ENCODE data around the gene OTOGL. TPM values are rescaled to one million over a fixed set of nuclear protein-coding genes. Genes with fewer than 3 reads are reported as not detected.
"Not testable (repeated sequence)": the region's sequence is repeated elsewhere in the genome, so short reads cannot be mapped to it uniquely, and the experiment has no call there.

Gene OTOGL
- total and polyA plus RNA-seq, 8 donors, result 0.19 to 2.9 (median 0.33) TPM

- intact Hi-C loops (cut with DNase I), result no loop called here
- no peak overlapping the region for H3K4me3 ChIP-seq
- DNase-seq (no peak), FAIRE-seq (no peak), ATAC-seq (no peak)
- no peak for TF ChIP-seq CTCF (IDR thresholded peaks at IDR 0.05)
- H3K9me3 ChIP-seq, result no peaks in the 10 kb centered on the region
- 61 to 65% methylated on average over 2 of the region's 2 CpGs for WGBS, 2 donors
- no peaks in the 10 kb centered on the region for H3K4me1 ChIP-seq
- no peaks in the 10 kb centered on the region for H3K36me3 ChIP-seq
- no peak overlapping the region for H3K27ac ChIP-seq
- no peaks in the 10 kb centered on the region for H3K27me3 ChIP-seq
Measured at GRCh38 chr12:80068173-80068572, 31.2 kb upstream of the OTOGL start.

DNA sequence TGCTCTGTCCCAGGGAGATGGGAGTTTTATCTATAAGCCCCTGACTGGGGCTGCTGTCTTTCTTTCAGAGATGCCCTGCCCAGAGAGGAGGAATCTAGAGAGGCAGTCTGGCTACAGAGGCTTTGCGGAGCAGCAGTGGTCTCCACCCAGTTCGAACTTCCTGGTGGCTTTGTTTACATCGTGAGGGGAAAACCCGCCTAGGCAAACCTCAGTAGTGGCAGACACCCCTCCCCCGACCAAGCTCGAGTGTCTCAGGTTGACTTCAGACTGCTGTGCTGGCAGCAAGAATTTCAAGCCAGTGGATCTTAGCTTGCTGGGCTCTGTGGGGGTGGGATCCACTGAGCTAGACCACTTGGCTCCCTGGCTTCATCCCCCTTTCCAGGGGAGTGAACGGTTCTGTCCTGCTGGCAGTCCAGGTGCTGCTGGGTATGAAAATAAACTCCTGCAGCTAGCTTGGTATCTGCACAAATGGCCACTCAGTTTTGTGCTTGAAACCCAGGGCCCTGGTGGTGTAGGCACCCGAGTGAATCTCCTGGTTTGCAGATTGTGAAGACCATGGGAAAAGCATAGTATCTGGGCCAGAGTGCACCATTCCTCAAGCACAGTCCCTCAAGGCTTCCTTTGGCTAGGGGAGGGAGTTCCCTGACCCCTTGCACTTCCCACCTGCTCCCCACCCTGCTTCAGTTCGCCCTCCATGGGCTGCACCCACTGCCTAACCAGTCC is 15.3 kb upstream of the OTOGL start:
- H3K27ac ChIP-seq; H3K36me3 ChIP-seq; H3K4me3 ChIP-seq; intact Hi-C loops (cut with DNase I); H3K9me3 ChIP-seq; DNase-seq; FAIRE-seq; H3K4me1 ChIP-seq; H3K27me3 ChIP-seq; ATAC-seq: not testable (repeated sequence)
- WGBS, 2 donors, result 54 to 56% methylated on average over 9 of the region's 9 CpGs

DNA sequence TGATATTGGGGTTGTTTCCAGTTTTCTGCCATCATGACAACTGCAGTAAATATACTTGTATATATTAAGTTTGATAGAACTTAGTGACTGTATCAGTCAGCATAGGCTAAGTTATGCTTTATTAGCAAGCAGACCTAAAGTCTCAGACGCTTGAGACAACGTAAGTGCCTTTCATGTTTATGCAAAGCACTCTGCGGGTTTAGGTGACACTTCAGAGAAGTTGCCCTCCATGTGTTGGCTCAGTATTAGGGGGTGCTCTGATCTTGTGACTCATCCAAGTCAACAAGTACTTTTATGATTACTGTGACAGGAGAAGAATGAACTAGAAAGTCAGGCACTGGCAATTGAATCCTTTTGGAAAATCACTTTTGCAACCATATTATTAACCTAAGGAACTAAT is 13.3 kb upstream of the OTOGL start:
- H3K4me1 ChIP-seq, result peaks cover 0 to 4% (median 0%) of the 10 kb centered on the region in 3 donors
- no peaks in the 10 kb centered on the region for H3K27me3 ChIP-seq
- intact Hi-C loops (cut with DNase I), result no loop called here
- FAIRE-seq (no peak), DNase-seq (no peak), ATAC-seq (no peak)
- H3K27ac ChIP-seq, result no peak overlapping the region
- no peak overlapping the region for H3K4me3 ChIP-seq
- no peak for TF ChIP-seq CTCF (IDR thresholded peaks at IDR 0.05)
- no peaks in the 10 kb centered on the region for H3K9me3 ChIP-seq
- H3K36me3 ChIP-seq, result no peaks in the 10 kb centered on the region
- WGBS, 2 donors, result 96 to 98% methylated on average over 3 of the region's 3 CpGs

GRCh38 chr12:80087486-80088213 is 11.7 kb upstream of the OTOGL start:
- no peak overlapping the region for H3K27ac ChIP-seq
- no peak for DNase-seq
- no peaks in the 10 kb centered on the region for H3K9me3 ChIP-seq
- TF ChIP-seq CTCF (IDR thresholded peaks at IDR 0.05), result no peak
- no peaks in the 10 kb centered on the region for H3K27me3 ChIP-seq
- FAIRE-seq, result no peak
- H3K36me3 ChIP-seq, result no peaks in the 10 kb centered on the region
- 82 to 89% methylated on average over 8 of the region's 8 CpGs for WGBS, 2 donors
- no peak for ATAC-seq
- H3K4me1 ChIP-seq, result peaks cover 0 to 4% (median 0%) of the 10 kb centered on the region in 3 donors
- no peak overlapping the region for H3K4me3 ChIP-seq
- intact Hi-C loops (cut with DNase I), result no loop called here

GRCh38 chr12:80100591-80100990 is 1.3 kb downstream of the OTOGL start:
- no peak for ATAC-seq
- Histone ChIP-seq H3K4me1 (no peaks in the 10 kb centered on the region), H3K36me3 (no peaks in the 10 kb centered on the region), H3K27me3 (no peaks in the 10 kb centered on the region), H3K27ac (no peak overlapping the region), H3K4me3 (no peak overlapping the region), H3K9me3 (no peaks in the 10 kb centered on the region)
- intact Hi-C loops (cut with DNase I), result no loop called here
- FAIRE-seq, result no peak
- no peak for TF ChIP-seq CTCF (IDR thresholded peaks at IDR 0.05)
- DNase-seq, result no peak
- 83 to 87% methylated on average over 1 of the region's 1 CpG for WGBS, 2 donors
